ENCODE measurements around the gene CERT1. TPM values are rescaled to one million over a fixed set of nuclear protein-coding genes. Genes with fewer than 3 reads are reported as not detected.
A peak's percentile ranks its signal among the peaks of the same experiment; 100 is the strongest.
"Not testable (repeated sequence)": the region's sequence is repeated elsewhere in the genome, so short reads cannot be mapped to it uniquely, and the experiment has no call there.

CERT1 gene
- total RNA-seq, 1 donor from 2014 or later, result 36.2 TPM

DNA sequence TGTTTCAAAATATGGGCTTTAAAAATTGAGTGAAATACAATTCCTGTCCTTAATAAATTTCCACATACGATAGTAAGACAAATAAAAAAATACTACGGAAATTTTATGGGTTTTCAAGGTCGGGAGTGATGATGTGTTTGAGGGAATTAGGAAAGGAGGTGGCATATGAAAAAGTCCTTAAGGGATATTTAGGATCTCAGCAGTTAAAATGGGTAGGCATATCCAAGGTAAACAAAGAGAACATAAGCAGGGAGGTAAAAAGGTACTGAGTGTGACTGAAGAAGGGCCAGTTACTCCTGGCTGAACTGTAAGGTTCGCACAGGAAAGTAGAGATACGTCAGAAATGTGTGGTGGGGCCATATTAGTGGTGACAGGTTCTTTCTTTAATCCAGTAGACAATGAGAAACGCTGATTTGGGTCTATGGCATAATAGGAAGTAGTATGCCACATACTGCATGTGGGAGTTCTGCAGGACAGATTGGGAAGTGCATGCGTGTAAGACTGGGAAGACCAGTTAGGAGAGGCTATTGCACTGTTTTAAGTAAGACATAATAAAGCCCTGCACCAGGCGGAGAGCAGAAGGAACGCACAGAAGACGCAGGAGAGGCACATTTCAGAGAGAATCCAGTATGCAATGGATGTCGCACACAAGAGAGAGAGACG lies 175.3 kb downstream of the CERT1 start:
- Mint-ChIP-seq H3K4me1 (ENCODE audit: low read depth) (peaks cover 32% of the 10 kb centered on the region), H3K27ac (ENCODE audit: unreplicated experiment) (no peak overlapping the region), H3K36me3 (ENCODE audit: low read depth) (no peaks in the 10 kb centered on the region), H3K27me3 (ENCODE audit: low read depth) (no peaks in the 10 kb centered on the region), H3K9me3 (ENCODE audit: low read depth) (no peaks in the 10 kb centered on the region), H3K4me3 (ENCODE audit: unreplicated experiment) (no peak overlapping the region)
- TF ChIP-seq, protein P1, sequence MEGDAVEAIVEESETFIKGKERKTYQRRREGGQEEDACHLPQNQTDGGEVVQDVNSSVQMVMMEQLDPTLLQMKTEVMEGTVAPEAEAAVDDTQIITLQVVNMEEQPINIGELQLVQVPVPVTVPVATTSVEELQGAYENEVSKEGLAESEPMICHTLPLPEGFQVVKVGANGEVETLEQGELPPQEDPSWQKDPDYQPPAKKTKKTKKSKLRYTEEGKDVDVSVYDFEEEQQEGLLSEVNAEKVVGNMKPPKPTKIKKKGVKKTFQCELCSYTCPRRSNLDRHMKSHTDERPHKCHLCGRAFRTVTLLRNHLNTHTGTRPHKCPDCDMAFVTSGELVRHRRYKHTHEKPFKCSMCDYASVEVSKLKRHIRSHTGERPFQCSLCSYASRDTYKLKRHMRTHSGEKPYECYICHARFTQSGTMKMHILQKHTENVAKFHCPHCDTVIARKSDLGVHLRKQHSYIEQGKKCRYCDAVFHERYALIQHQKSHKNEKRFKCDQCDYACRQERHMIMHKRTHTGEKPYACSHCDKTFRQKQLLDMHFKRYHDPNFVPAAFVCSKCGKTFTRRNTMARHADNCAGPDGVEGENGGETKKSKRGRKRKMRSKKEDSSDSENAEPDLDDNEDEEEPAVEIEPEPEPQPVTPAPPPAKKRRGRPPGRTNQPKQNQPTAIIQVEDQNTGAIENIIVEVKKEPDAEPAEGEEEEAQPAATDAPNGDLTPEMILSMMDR (IDR thresholded peaks at IDR 0.05), result peak; percentile 68
- no peak for DNase-seq (ENCODE audit: low spot score)

DNA sequence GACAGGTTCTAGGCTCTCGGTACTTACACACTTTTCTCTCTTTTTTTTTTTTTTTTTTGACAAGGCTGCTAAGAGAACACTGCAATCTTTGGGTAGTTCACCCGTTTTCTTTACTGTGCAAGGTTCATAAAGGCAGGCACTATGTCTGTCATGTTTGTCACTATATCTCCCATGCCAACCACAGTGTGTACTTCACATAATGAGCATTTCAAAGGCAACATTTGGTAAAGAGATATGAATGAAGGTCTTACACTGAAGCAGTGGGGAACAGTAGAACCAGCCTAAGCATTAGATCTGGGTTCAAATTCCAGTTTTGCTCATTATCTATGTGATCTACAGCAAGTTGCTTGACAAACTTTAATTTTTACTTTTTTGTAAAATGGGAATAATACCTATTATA lies 175.9 kb downstream of the CERT1 start:
- no peak overlapping the region for H3K4me3 Mint-ChIP-seq (ENCODE audit: unreplicated experiment)
- peak overlapping the region; percentile 3 for H3K27ac Mint-ChIP-seq (ENCODE audit: unreplicated experiment)
- H3K27me3 Mint-ChIP-seq (ENCODE audit: low read depth), result no peaks in the 10 kb centered on the region
- H3K36me3 Mint-ChIP-seq (ENCODE audit: low read depth), result no peaks in the 10 kb centered on the region
- DNase-seq (ENCODE audit: low spot score), result no peak
- H3K4me1 Mint-ChIP-seq (ENCODE audit: low read depth), result peaks cover 26% of the 10 kb centered on the region
- no peaks in the 10 kb centered on the region for H3K9me3 Mint-ChIP-seq (ENCODE audit: low read depth)
- TF ChIP-seq, protein P1 (IDR thresholded peaks at IDR 0.05), result no peak

DNA sequence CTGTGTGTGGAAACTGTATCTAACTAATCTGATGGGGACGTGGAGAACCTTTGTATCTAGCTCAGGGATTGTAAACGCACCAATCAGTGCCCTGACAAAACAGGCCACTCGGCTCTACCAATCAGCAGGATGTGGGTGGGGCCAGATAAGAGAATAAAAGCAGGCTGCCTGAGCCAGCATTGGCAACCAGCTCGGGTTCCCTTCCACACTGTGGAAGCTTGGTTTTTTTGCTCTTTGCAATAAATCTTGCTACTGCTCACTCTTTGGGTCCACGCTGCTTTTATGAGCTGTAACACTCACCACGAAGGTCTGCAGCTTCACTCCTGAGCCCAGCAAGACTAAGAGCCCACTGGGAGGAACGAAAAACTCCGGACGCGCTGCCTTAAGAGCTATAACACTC lies 177.0 kb downstream of the CERT1 start:
- not testable (repeated sequence) for H3K27me3 Mint-ChIP-seq (ENCODE audit: low read depth); H3K4me3 Mint-ChIP-seq (ENCODE audit: unreplicated experiment); H3K27ac Mint-ChIP-seq (ENCODE audit: unreplicated experiment); DNase-seq (ENCODE audit: low spot score); H3K9me3 Mint-ChIP-seq (ENCODE audit: low read depth); H3K36me3 Mint-ChIP-seq (ENCODE audit: low read depth)
- peaks cover 15% of the 10 kb centered on the region for H3K4me1 Mint-ChIP-seq (ENCODE audit: low read depth)

DNA sequence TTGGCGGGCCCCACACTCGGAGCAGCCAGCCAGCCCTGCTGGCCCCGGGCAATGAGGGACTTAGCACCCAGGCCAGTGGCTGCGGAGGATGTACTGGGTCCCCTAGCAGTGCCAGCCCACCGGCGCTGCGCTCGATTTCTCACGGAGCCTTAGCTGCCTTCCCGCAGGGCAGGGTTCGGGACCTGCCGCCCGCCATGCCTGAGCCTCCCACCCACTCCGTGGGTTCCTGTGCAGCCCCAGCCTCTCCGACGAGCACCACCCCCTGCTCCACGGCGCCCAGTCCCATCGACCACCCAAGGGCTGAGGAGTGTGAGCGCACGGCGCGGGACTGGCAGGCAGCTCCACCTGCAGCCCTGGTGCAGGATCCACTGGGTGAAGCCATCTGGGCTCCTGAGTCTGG lies 177.7 kb downstream of the CERT1 start:
- not testable (repeated sequence) for H3K27ac Mint-ChIP-seq (ENCODE audit: unreplicated experiment); H3K4me3 Mint-ChIP-seq (ENCODE audit: unreplicated experiment); H3K36me3 Mint-ChIP-seq (ENCODE audit: low read depth); H3K9me3 Mint-ChIP-seq (ENCODE audit: low read depth); H3K27me3 Mint-ChIP-seq (ENCODE audit: low read depth); DNase-seq (ENCODE audit: low spot score)
- peaks cover 11% of the 10 kb centered on the region for H3K4me1 Mint-ChIP-seq (ENCODE audit: low read depth)

DNA sequence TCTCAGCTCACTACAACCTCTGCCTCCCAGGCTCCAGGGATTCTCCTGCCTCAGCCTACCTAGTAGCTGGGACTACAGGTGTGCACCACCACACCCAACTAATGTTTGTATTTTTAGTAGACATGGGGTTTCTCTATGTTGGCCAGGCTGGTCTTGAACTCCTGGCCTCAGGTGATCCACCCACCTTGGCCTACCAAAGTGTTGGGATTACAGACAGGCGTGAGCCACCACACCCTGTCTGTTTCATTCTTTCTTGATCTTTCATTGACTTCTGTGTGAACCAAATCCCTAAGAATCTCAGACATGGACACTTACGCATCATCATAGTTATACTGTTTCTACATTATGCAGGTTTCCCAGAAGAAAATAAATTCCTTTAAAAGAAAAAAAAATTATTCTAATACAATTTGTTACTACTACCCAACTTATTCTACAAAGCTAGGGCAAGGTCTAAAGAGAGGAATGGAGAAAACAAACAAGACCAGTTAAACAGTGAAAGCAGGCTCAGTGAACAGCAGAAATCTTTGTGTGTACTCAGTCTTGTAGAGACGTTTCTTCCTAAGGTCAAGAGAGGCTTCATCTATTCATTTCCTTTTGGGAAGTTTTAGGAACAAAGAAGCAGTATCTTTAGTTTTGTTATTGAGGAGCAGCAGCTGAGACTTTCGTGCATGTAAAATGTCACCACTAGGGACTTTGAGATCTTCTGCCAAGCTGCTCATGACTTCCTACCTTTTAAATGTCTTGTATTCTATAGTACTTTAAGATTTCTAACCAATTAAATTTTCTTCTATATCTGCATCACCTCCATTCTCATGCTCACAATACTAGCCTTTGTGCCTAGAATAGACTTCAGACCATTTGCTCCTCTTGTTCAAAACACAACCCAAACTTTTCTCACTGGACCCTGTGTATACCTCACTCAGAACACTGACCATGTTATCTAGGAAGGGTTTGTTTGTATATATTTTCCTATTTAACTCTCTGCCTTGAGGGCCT lies 180.0 kb downstream of the CERT1 start:
- H3K4me3 Mint-ChIP-seq (ENCODE audit: unreplicated experiment), result no peak overlapping the region
- no peak overlapping the region for H3K27ac Mint-ChIP-seq (ENCODE audit: unreplicated experiment)

DNA sequence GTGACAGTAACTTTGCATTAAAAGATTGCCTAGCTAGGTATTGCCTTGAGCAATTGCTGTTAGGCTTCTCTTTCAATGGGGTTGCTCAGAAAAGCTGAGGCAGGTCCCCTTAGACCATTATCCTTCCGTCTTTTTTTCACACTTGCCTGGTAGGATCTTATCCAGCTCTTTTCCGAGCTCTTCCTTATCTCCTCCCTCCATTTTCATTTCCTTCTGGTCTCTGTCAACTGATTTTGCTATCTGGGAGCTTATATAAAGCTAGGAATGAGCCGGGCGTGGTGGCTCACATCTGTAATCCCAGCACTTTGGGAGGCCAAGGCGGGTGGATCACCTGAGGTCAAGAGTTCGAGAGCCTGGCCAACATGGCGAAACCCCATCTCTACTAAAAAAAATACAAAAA lies 181.0 kb downstream of the CERT1 start:
- DNase-seq (ENCODE audit: low spot score), result no peak
- H3K27me3 Mint-ChIP-seq (ENCODE audit: low read depth), result no peaks in the 10 kb centered on the region
- no peak overlapping the region for H3K4me3 Mint-ChIP-seq (ENCODE audit: unreplicated experiment)
- H3K36me3 Mint-ChIP-seq (ENCODE audit: low read depth), result no peaks in the 10 kb centered on the region
- no peaks in the 10 kb centered on the region for H3K9me3 Mint-ChIP-seq (ENCODE audit: low read depth)
- H3K4me1 Mint-ChIP-seq (ENCODE audit: low read depth), result no peaks in the 10 kb centered on the region
- TF ChIP-seq, protein P1 (IDR thresholded peaks at IDR 0.05), result no peak
- no peak overlapping the region for H3K27ac Mint-ChIP-seq (ENCODE audit: unreplicated experiment)

More for the DNA sequence above, 180.0 kb downstream of the CERT1 start:
- TF ChIP-seq, protein P1 (IDR thresholded peaks at IDR 0.05), result no peak
- Mint-ChIP-seq H3K36me3 (ENCODE audit: low read depth) (no peaks in the 10 kb centered on the region), H3K27me3 (ENCODE audit: low read depth) (no peaks in the 10 kb centered on the region), H3K4me1 (ENCODE audit: low read depth) (no peaks in the 10 kb centered on the region), H3K9me3 (ENCODE audit: low read depth) (no peaks in the 10 kb centered on the region)
- no peak for DNase-seq (ENCODE audit: low spot score)

All from chondrocyte (in vitro differentiated cells).